GM10847 (cell line): ENCODE data around the gene PURB.

ENCODE experiments used
- POLR2A ChIP-seq: IDR thresholded peaks from 2 replicates; pipeline ENCODE4 v1.6.1; 2011; ENCODE audit not compliant: insufficient read length; ENCODE audit errors: extremely low read depth

PURB gene

DNA sequence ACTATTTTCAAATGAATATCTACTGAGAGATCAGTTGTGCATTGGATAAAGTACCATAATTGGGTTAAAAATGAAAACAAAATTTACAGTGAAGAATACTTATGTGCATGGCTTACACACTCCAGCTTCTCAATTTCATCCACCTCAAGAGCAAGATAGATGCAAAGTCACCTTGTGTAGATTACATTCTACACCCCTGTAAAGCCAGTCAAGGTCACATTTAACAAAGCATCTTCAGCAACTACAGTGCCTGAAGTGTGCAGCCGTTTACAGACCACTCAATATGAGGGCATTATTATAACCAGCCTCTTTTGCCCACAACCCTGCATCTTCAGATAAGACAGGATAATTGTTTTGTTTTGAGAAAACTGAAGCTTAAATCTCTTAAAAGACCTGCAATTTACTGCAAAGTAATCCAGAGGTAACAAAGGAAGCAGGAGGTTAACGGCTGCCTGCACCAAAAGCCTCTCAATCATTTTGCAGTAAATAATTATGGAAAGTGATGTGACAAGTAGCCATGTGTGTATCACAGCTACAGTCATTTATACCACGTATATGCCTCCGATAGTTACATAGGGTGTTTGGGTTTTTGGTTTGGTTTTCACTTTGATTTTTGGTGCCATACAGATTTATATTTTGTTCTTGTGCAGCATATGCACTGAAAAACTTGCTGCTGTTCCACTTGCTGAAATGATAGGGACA lies 4.9 kb downstream of the PURB start:
- no peak for TF ChIP-seq POLR2A

DNA sequence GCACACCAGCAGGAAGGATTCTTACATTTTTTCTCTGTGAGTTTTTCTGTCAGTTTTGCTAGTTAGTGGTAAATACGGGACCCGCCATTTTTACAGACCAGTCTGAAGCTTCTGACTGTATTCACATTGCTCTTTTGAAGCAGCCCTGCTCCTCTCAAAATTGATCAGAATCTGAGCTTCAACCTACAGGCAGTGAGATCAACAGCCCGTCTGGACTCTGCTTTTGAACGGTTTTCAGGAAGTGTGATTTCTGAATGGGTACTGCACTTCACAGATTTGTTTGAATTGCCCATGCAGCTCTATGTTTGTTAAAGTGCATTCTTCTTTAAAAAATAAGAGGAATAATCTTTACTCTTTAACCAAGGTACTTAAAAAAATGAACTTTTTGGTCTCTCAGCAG lies 8.9 kb downstream of the PURB start:
- no peak for TF ChIP-seq POLR2A

DNA sequence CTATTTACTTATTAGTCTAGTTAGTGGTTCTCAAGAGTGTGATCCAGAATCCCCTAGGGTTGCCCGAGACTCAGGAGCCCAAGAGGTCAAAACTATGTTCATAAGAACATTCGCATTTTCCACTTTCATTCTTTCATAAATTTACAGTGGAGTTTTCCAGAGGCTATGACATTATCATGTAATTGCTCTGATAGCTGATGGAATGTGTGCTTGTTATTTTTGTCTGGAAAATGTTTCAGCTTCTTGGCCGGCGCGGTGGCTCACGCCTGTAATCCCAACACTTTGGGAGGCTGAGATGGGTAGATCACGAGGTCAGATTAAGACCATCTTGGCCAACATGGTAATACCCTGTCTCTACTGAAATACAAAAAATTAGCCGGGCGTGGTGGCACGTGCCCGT lies 10.1 kb downstream of the PURB start:
- no peak for TF ChIP-seq POLR2A

DNA sequence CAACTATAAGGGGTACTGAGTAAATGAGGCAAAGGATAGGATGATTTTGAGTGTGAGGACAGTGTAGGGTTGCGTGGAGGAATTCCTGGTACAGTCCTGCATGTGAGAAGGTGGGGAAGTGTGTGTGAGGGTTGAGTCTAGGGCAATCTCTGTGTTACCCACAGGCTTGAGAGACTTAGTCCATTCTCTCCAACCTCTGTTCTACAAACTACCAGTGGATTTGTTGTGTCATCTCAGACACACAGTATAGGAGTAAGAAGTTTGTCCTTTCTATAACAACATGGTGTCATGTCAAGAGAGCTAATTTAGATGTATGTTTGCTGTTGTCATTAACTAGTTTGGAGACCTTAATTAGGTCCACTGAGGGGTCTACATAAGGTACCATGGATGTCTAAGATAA lies 12.5 kb downstream of the PURB start:
- TF ChIP-seq POLR2A: no peak

DNA sequence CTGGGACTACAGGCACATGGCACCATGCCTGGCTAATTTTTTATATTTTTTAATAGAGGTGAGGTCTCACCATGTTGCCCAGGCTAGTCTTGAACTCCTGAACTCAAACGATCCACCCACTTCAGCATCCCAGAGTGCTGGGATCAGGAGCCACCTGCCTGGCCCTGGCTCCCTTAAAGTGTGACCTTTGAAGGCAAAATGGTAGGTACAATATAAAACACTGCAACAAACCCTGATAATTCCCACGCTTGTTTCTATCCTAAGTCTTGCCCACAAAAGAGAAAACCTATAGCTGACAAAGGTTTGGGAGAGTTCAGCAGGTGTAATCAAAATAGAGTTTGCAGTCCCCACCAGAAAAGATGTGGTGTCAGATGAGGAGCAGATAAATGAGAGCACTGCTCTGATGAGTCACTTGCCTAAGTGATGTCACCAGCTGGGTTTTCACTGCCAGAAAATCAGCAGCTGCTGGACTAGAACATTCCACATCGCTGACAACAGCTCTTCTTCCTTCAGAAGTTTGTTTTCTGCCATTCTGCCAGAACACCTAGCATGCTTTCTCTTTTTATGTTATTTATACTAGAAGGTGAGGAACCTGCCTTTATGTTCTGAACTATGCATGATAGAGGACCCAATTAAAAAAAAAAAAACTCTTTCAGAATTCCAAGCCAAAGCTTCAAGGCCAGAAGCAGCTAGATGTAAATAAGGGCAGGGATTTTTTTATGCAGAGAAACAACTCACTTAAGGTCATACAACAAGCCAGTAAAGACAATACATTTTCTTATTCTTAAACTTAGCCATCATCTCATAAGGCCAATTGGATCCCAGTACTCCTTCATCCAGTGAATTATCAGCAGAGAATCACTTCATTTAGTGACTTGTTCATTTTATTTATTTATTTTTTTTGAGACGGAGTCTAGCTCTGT lies 18.0 kb downstream of the PURB start:
- no peak for TF ChIP-seq POLR2A

DNA sequence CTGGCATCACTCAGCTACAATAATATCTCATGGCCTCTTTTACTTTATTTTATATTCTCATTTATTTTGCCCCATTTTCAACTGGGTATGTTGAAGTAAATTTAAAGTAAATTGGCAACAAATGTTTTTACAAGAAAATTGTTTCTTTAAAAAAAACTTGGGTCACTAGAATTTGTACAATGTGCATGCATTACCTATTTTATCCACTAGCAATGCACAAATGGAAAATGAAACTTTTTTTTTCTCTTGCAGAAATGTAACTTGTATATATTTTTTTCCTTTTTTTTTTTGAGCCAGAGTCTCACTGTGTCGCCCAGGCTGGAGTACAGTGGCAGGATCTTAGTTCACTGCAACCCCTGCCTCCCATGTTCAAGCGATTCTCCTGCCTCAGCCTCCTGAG lies 27.2 kb downstream of the PURB start:
- no peak for TF ChIP-seq POLR2A

DNA sequence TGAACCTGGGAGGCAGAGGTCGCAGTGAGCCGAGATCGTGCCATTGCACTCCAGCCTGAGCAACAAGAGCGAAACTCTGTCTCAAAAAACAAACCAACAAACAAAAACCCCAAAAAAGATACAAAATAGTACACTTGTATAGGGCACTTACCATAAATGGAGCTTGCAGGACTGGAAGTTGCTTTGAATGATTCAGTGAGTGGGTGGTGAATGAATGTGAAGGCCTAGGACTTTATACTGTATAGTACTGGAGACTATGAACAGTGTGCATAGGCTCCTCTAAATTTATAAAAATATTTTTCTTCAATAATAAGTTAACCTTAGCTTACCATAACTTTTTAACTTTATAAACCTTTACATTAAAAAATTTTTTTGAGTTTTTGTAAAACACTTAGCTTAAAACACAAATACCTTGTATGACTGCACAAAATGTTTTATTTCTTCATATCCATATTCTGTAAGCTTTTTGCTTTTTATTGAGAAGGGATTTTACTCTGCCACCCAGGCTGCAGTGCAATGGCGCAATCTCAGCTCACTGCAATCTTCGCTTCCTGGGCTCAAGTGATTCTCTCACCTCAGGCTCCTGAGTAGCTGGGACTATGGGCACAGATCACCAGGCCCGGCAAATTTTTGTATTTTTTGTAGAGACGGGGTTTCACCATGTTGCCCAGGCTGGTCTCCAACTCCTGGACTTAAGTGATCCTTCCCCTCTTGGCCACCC lies 30.5 kb downstream of the PURB start:
- no peak for TF ChIP-seq POLR2A

DNA sequence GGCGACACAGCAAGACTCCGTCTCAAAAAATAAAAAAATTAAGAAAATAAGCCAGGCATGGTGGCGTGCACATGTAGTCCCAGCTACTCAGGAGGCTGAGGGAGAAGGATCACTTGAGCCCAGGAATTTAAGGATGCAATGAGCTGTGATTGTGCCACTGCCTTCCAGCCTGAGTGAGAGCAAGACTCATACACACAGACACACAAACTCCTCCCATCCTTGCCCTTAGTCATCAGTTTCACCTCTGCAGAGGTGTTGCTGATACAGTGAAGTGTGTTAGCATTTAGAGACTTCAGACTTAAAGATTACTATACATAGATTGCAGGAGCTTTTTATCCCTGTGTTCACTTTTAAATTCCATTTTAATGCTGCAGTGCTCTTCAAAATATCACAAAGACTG lies 31.9 kb downstream of the PURB start:
- TF ChIP-seq POLR2A: no peak

DNA sequence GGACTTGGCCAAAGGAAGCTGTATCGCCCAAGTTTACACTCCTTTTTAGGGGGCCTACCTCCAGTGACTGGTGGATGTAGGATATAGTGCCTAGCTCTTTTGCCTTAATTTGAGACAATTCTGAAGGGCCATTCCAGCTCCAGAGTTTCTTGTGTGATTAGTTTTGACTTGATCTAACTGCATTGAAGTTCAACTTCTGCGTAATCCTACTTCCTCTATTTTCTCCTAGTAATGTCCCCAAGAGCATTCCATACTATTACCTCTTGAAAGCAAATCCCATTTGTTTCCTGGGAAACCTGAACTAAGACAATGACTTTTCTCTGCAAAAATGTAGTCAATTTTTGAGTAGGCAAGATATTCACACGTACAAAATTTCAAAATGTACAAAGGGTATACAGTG lies 32.7 kb downstream of the PURB start:
- no peak for TF ChIP-seq POLR2A

DNA sequence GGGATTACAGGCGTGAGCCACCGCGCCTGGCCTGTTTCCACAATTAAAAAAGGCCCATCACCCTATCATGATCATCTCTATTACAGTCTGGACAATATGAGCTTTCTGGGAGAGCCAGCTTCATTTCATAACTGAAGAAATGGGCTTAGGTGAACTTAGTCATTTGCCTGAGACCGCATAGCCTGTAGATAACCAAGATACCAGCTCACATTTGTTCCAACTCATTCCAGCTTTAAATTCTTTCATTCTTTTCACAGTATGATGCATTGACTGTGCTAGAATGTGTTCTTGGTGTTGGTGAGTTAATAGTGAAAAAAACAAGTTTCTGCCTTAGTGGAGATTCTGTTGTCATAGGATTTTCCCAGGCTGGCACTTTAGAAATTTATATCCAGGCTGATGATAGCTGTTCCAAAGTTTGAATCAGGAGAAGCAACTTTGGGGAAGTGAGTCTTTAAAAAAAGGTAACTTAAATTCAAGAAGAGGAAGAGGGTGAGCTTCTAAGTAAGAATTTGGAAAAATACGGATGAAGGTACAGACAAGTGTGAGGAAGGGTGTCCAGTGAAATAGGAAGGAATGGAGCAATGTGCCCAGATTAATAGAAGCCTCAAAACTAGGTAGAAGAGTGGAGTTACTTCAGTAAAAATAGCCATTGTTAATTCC lies 35.3 kb downstream of the PURB start:
- no peak for TF ChIP-seq POLR2A

DNA sequence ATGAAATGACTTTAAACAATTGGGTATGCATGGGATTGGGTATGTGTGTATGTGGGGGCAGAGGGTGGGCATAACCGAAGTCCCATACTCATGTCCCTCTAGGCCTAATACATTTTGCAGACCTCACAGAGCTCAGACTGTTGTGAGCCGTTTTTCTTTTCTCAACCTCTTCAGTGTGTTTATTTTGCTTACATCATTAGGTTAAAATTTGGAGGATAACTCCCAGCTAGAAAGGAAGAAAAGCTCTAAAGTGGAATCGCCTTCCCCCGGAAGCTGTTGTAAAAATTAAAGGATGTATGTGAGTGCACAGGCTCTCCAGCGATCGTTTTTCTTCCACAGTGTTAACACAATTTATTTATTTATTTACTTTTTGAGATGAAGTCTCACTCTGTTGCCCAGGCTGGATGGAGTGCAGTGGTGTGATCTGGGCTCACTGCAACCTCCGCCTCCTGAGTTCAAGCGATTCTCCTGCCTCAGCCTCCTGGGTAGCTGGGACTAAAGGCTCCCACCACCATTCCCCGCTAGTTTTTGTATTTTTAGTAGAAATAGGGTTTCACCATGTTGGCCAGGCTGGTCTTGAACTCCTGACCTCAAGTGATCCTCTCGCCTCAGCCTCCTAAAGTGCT lies 36.0 kb downstream of the PURB start:
- no peak for TF ChIP-seq POLR2A

DNA sequence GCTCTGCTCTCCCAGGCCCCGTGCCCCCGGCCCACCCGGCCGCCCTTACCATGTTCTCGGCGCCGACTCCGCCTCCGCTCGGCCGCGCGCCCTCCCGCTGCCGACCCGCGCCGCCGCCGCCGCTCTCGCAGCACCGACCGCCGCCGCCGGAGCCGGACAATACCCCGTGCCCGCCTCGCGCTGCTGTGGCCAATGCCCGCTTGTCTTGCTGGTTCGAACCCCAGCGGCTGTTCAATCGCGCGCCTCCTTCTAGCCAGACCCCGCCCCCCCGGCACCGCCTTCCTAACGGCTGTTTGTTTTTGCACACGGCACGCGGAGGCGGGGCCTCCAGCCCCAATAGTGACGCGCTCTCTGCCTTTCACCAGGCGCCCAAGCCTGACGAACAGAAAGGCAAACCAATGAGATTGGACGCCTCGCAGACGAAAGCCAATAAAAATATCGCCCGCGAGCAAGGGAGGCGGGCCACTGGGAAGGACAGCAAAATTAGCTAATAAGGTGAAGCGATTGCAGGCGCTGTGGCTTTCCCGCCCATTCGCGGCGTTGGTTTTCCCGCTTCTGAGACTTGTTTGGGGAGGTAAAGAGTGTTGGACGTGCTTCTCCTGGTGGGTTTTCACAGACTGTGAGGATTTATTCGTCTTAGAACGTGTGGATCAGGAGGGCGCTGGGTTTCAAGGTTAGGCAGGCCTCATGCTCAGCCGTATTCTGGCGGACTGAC lies 37.3 kb downstream of the PURB start, which contains the start of gene H2AZ2:
Gene H2AZ2 (minus strand): TSS at position 168 of the 715 bp plus-strand sequence. CDS start 116 bp downstream, at position 52.
- TF ChIP-seq POLR2A: peak; percentile 80

DNA sequence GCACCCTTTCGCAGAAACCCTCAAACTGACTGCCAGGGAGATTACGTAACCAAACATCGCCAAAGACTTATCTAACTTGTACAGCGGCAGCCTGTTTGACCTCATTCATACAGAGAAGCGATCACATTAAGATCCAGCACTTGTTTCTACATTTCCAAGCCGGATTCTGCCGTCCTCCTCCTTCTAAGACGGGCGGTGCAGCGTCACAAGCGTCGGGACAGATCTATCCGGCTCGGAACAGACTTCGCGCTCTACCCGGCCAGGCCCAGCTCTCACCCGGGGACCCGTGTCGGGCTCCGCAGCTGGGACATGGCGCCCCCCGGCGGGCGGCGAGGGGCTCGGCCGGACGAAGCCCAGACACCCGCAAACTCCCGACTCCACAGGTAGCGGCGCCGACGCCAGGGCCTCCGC lies 37.8 kb downstream of the PURB start:
- TF ChIP-seq POLR2A: no peak

DNA sequence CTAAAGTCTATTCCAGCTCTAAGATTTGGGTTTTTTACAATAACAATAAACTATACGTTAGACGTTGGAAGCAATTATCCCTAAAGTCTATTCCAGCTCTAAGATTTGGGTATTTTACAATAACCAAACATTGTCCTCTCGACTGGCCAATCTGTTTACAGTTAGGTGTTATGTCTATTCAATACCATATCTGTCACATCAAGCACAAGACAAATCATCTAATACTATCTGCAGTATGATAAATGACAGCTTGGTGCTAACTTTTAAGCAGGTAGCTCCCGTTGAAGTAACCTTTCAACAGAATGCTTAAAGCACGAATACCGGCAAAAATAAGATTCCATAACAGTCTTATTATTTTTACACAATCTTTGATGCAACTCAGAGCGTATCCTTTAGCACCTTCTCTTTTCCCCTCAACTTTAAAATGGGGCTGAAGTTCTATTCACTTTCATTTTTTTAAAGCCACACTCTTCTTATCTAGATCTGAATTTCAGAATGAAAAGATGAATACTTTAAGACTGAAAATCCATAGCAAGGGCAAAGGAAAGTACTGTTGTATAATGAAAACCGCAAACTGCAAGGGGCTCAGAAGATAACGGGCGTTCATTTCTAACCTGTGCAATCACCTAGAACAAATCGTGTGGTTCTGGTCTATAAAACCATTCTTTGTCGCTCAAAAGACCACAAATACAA lies 38.4 kb downstream of the PURB start:
- TF ChIP-seq POLR2A: no peak

DNA sequence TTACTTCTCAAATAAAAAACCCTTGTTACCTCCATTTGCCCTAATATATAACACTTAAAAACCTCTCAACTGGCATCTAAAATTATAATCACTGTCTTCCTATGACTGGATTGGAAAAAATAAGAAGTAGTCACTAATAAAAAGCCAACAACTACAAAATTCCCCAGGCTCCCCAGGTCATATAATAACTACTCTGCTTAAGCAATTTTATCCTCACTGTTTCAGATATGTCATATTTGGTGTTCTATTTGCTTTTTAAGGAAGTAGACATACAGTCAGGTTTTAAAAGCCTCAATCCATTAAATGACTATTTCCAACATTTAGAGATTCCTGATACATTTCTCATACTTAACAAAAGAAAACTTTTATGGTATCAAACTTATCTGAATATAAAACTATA lies 39.9 kb downstream of the PURB start:
- no peak for TF ChIP-seq POLR2A
